HL-60 (cell line): ENCODE measurements around the gene DCTN1.

Experiments
- GABPA ChIP-seq: IDR thresholded peaks from 2 replicates; pipeline ENCODE4 v1.6.1; 2012; ENCODE audit warnings: low read depth
- POLR2AphosphoS5 ChIP-seq: IDR thresholded peaks from 2 replicates; pipeline ENCODE4 v1.6.1; 2012; ENCODE audit warnings: low read depth
- SPI1 ChIP-seq: IDR thresholded peaks from 2 replicates; pipeline ENCODE4 v1.6.1; 2012; ENCODE audit warnings: low read depth, mild to moderate bottlenecking, borderline replicate concordance
- TF ChIP-seq, protein P1 (sequence below): IDR thresholded peaks from one replicate; pipeline ENCODE4 v1.5.1; 2011; ENCODE audit warnings: low read length, control low read depth, inconsistent platforms; ENCODE audit not compliant: insufficient read depth
- TF ChIP-seq, protein P2 (sequence below): IDR thresholded peaks from 2 replicates; pipeline ENCODE4 v1.6.1; 2012; ENCODE audit warnings: low read depth; ENCODE audit not compliant: insufficient replicate concordance

DNA sequence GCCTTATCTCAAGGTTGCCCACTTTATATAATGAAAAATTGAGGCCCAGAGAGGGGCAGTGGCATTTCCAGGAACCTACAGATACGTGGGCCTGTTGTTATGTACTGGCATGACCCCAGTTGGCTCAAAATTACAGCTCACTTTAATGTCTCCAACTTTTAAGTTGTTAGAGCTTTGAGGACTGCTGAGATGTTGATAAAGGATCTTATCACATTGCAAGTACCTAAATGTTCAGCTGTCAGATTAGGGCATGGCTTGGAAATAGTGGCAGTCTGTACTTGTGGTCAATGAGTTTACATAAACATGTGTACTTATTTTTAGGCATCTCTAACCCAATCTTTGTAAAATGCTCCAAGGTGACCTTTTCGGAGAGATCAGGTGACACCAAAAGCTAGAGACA, 51.5 kb downstream of the DCTN1 start:
- TF ChIP-seq, protein P1, sequence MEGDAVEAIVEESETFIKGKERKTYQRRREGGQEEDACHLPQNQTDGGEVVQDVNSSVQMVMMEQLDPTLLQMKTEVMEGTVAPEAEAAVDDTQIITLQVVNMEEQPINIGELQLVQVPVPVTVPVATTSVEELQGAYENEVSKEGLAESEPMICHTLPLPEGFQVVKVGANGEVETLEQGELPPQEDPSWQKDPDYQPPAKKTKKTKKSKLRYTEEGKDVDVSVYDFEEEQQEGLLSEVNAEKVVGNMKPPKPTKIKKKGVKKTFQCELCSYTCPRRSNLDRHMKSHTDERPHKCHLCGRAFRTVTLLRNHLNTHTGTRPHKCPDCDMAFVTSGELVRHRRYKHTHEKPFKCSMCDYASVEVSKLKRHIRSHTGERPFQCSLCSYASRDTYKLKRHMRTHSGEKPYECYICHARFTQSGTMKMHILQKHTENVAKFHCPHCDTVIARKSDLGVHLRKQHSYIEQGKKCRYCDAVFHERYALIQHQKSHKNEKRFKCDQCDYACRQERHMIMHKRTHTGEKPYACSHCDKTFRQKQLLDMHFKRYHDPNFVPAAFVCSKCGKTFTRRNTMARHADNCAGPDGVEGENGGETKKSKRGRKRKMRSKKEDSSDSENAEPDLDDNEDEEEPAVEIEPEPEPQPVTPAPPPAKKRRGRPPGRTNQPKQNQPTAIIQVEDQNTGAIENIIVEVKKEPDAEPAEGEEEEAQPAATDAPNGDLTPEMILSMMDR, result no peak
- TF ChIP-seq GABPA, result no peak
- no peak for TF ChIP-seq POLR2AphosphoS5
- TF ChIP-seq, protein P2, sequence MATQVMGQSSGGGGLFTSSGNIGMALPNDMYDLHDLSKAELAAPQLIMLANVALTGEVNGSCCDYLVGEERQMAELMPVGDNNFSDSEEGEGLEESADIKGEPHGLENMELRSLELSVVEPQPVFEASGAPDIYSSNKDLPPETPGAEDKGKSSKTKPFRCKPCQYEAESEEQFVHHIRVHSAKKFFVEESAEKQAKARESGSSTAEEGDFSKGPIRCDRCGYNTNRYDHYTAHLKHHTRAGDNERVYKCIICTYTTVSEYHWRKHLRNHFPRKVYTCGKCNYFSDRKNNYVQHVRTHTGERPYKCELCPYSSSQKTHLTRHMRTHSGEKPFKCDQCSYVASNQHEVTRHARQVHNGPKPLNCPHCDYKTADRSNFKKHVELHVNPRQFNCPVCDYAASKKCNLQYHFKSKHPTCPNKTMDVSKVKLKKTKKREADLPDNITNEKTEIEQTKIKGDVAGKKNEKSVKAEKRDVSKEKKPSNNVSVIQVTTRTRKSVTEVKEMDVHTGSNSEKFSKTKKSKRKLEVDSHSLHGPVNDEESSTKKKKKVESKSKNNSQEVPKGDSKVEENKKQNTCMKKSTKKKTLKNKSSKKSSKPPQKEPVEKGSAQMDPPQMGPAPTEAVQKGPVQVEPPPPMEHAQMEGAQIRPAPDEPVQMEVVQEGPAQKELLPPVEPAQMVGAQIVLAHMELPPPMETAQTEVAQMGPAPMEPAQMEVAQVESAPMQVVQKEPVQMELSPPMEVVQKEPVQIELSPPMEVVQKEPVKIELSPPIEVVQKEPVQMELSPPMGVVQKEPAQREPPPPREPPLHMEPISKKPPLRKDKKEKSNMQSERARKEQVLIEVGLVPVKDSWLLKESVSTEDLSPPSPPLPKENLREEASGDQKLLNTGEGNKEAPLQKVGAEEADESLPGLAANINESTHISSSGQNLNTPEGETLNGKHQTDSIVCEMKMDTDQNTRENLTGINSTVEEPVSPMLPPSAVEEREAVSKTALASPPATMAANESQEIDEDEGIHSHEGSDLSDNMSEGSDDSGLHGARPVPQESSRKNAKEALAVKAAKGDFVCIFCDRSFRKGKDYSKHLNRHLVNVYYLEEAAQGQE, result no peak
- no peak for TF ChIP-seq SPI1
